Activated CD4-positive, alpha-beta T cell treated with anti-CD3 and anti-CD28 coated beads for 36 hours (primary cell): ENCODE measurements around the gene SCIN. TPM values are rescaled to one million over a fixed set of nuclear protein-coding genes. Genes with fewer than 3 reads are reported as not detected.
"Not testable (repeated sequence)": the region's sequence is repeated elsewhere in the genome, so short reads cannot be mapped to it uniquely, and the experiment has no call there.

Source experiments
- ATAC-seq: fragments of 200-7000 bp; cut with Tn5 transposase; one replicate; pipeline ENCODE4 v1.10.0; 2021; ENCODE audit warnings: mild to moderate bottlenecking, moderate library complexity
- CTCF ChIA-PET: fragments of 350-600 bp; sonication (Branson Sonifier 250); formaldehyde crosslinking; loops from one replicate; lab custom pipeline; 2021; ENCODE audit warnings: antibody characterized with exemption; lab: Charles Lee
- POLR2A ChIA-PET: fragments of 350-600 bp; sonication (Branson Sonifier 250); formaldehyde crosslinking; loops from one replicate; lab custom pipeline; 2021; ENCODE audit warnings: antibody characterized with exemption, inconsistent platforms; lab: Charles Lee
- DNase-seq: peaks from one replicate; pipeline ENCODE4 v3.0.0-alpha.2; 2020
- H3K27ac Mint-ChIP-seq: one replicate; pipeline ENCODE4 v1.8.0; 2021; ENCODE audit warnings: mixed read lengths
- H3K27me3 Mint-ChIP-seq: one replicate; pipeline ENCODE4 v1.8.0; 2021; ENCODE audit warnings: mixed read lengths
- H3K36me3 Mint-ChIP-seq: one replicate; pipeline ENCODE4 v1.8.0; 2021; ENCODE audit warnings: low read depth, mixed read lengths
- H3K4me1 Mint-ChIP-seq: one replicate; pipeline ENCODE4 v1.8.0; 2021; ENCODE audit warnings: mixed read lengths
- H3K4me3 Mint-ChIP-seq: one replicate; pipeline ENCODE4 v1.8.0; 2021; ENCODE audit warnings: mild to moderate bottlenecking, moderate library complexity, mixed read lengths
- H3K9me3 Mint-ChIP-seq: one replicate; pipeline ENCODE4 v1.8.0; 2021; ENCODE audit warnings: low read depth, mixed read lengths
- intact Hi-C, 2 experiments: fragments of 100-400 bp; cut with DNase I in 1 of 2; cut with micrococcal nuclease in 1 of 2; formaldehyde crosslinking; loops; one replicate each; pipeline versions ENCODE4 v1.14.2 to v1.15.1; 2022 to 2024; cut with DNase I, micrococcal nuclease
- total RNA-seq, 2 experiments: library from RNA; stranded (reverse); gene quantifications; one replicate each; pipeline ENCODE4 v1.2.3, GENCODE V29; 2021

SCIN gene
- total RNA-seq, 2 experiments from 2014 or later, result 0.25 to 0.64 TPM

GRCh38 chr7:12649348-12649747 lies 78.8 kb downstream of the SCIN start:
- ChIA-PET POLR2A (no interaction called here), CTCF (no interaction called here)
- Mint-ChIP-seq H3K4me1 (no peaks in the 10 kb centered on the region), H3K27ac (no peak overlapping the region), H3K9me3 (no peaks in the 10 kb centered on the region), H3K36me3 (no peaks in the 10 kb centered on the region), H3K4me3 (no peak overlapping the region), H3K27me3 (no peaks in the 10 kb centered on the region)
- intact Hi-C loops, result no loop called here
- ATAC-seq (no peak), DNase-seq (no peak)

- Mint-ChIP-seq H3K4me1 (no peaks in the 10 kb centered on the region), H3K36me3 (no peaks in the 10 kb centered on the region), H3K27ac (no peak overlapping the region), H3K4me3 (no peak overlapping the region), H3K27me3 (no peaks in the 10 kb centered on the region), H3K9me3 (no peaks in the 10 kb centered on the region)
- DNase-seq (no peak), ATAC-seq (no peak)
- intact Hi-C loops, result no loop called here
- ChIA-PET CTCF (no interaction called here), POLR2A (no interaction called here)
Observed at GRCh38 chr7:12650080-12650479, 79.6 kb downstream of the SCIN start.

- DNase-seq (no peak), ATAC-seq (no peak)
- no peak overlapping the region for H3K27ac Mint-ChIP-seq
- no peak overlapping the region for H3K4me3 Mint-ChIP-seq
- no peaks in the 10 kb centered on the region for H3K9me3 Mint-ChIP-seq
- H3K4me1 Mint-ChIP-seq, result no peaks in the 10 kb centered on the region
- POLR2A ChIA-PET, result no interaction called here
- H3K36me3 Mint-ChIP-seq, result no peaks in the 10 kb centered on the region
- CTCF ChIA-PET, result no interaction called here
- H3K27me3 Mint-ChIP-seq, result no peaks in the 10 kb centered on the region
- intact Hi-C loops, result no loop called here
Observed at GRCh38 chr7:12653110-12653509, 82.6 kb downstream of the SCIN start.

- CTCF ChIA-PET, result interaction anchor here (0.6 kb wide), 1 partner anchor 46 kb away, joined by 4 read pairs; no protein-coding TSS in a partner anchor
- H3K9me3 Mint-ChIP-seq, result no peaks in the 10 kb centered on the region
- intact Hi-C loops, result no loop called here
- H3K36me3 Mint-ChIP-seq, result no peaks in the 10 kb centered on the region
- H3K4me1 Mint-ChIP-seq, result no peaks in the 10 kb centered on the region
- H3K4me3 Mint-ChIP-seq, result no peak overlapping the region
- POLR2A ChIA-PET, result no interaction called here
- DNase-seq (no peak), ATAC-seq (no peak)
- no peaks in the 10 kb centered on the region for H3K27me3 Mint-ChIP-seq
- no peak overlapping the region for H3K27ac Mint-ChIP-seq
Observed at GRCh38 chr7:12653518-12653917, 83.0 kb downstream of the SCIN start.

- Mint-ChIP-seq H3K27ac (no peak overlapping the region), H3K9me3 (no peaks in the 10 kb centered on the region), H3K4me3 (no peak overlapping the region), H3K36me3 (no peaks in the 10 kb centered on the region), H3K27me3 (no peaks in the 10 kb centered on the region), H3K4me1 (no peaks in the 10 kb centered on the region)
- CTCF ChIA-PET, result interaction anchor here (0.7 kb wide), 1 partner anchor 1127 kb away, joined by 3 read pairs; no protein-coding TSS in a partner anchor
- DNase-seq, result no peak
- POLR2A ChIA-PET, result no interaction called here
- intact Hi-C loops, result no loop called here
- no peak for ATAC-seq
Observed at GRCh38 chr7:12655161-12655560, 84.6 kb downstream of the SCIN start.

- H3K9me3 Mint-ChIP-seq, ATAC-seq, intact Hi-C loops, DNase-seq, H3K27me3 Mint-ChIP-seq, POLR2A ChIA-PET, H3K4me3 Mint-ChIP-seq, H3K36me3 Mint-ChIP-seq, H3K4me1 Mint-ChIP-seq, H3K27ac Mint-ChIP-seq, CTCF ChIA-PET: not testable (repeated sequence)
Observed at GRCh38 chr7:12660423-12660822, 89.9 kb downstream of the SCIN start.

GRCh38 chr7:12660986-12661385 lies 90.5 kb downstream of the SCIN start:
- H3K27me3 Mint-ChIP-seq, ATAC-seq, H3K4me1 Mint-ChIP-seq, POLR2A ChIA-PET, H3K9me3 Mint-ChIP-seq, H3K4me3 Mint-ChIP-seq, intact Hi-C loops, H3K36me3 Mint-ChIP-seq, DNase-seq, H3K27ac Mint-ChIP-seq: not testable (repeated sequence)
- CTCF ChIA-PET, result interaction anchor here (0.7 kb wide), 1 partner anchor 10 kb away, joined by 4 read pairs; no protein-coding TSS in a partner anchor

GRCh38 chr7:12661581-12661980 lies 91.1 kb downstream of the SCIN start:
- Mint-ChIP-seq H3K4me3 (no peak overlapping the region), H3K4me1 (no peaks in the 10 kb centered on the region), H3K36me3 (no peaks in the 10 kb centered on the region), H3K27me3 (no peaks in the 10 kb centered on the region), H3K27ac (no peak overlapping the region), H3K9me3 (no peaks in the 10 kb centered on the region)
- intact Hi-C loops, result no loop called here
- no peak for DNase-seq
- ATAC-seq, result no peak
- CTCF ChIA-PET, result interaction anchor here (0.6 to 0.7 kb wide), 2 partner anchors 9 to 150 kb away, joined by 3 to 4 read pairs; no protein-coding TSS in a partner anchor
- POLR2A ChIA-PET, result no interaction called here

- Mint-ChIP-seq H3K4me1 (peaks cover 3% of the 10 kb centered on the region), H3K27me3 (no peaks in the 10 kb centered on the region), H3K27ac (no peak overlapping the region), H3K36me3 (no peaks in the 10 kb centered on the region), H3K9me3 (no peaks in the 10 kb centered on the region), H3K4me3 (no peak overlapping the region)
- intact Hi-C loops, result no loop called here
- DNase-seq, result no peak
- ChIA-PET CTCF (interaction anchor here (0.5 kb wide), 1 partner anchor 9 kb away, joined by 4 read pairs; no protein-coding TSS in a partner anchor), POLR2A (no interaction called here)
- ATAC-seq, result no peak
Observed at GRCh38 chr7:12670000-12670729, 99.6 kb downstream of the SCIN start.

GRCh38 chr7:12670743-12671520 lies 100.4 kb downstream of the SCIN start:
- Mint-ChIP-seq H3K36me3 (no peaks in the 10 kb centered on the region), H3K27me3 (no peaks in the 10 kb centered on the region), H3K9me3 (no peaks in the 10 kb centered on the region), H3K4me3 (no peak overlapping the region), H3K27ac (no peak overlapping the region), H3K4me1 (peaks cover 3% of the 10 kb centered on the region)
- intact Hi-C loops, result no loop called here
- ChIA-PET POLR2A (no interaction called here), CTCF (interaction anchor here (0.5 to 0.7 kb wide), 2 partner anchors 10 to 154 kb away, joined by 4 read pairs; no protein-coding TSS in a partner anchor)
- no peak for ATAC-seq
- DNase-seq, result no peak

- H3K4me3 Mint-ChIP-seq, intact Hi-C loops, H3K4me1 Mint-ChIP-seq, ATAC-seq, H3K27ac Mint-ChIP-seq, H3K27me3 Mint-ChIP-seq, DNase-seq, CTCF ChIA-PET, POLR2A ChIA-PET, H3K9me3 Mint-ChIP-seq, H3K36me3 Mint-ChIP-seq: not testable (repeated sequence)
Observed at GRCh38 chr7:12673436-12673835, 102.9 kb downstream of the SCIN start.
